ENCODE data around the gene GALNT2.

The GALNT2 gene

DNA sequence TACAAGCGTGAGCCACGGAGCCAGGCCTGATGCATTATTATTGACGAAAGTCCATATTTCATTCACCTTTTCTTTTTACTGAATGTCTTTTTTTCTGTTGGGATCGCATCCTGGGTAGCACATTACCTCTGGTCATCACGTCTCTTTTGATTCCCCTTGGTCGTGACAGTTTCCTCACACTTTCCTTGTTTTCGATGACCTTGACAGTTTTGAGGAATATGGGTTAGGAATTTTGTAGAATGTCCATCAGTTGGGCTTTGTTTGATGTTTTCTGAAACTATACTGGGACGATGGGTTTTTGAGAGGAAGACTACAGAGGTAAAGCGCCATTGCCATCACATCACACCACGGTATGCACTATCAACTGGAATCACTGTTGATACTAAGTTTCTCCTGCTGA, 26.6 kb upstream of the GALNT2 start:
- in situ Hi-C loops (cut with MboI; ENCODE audit: low sequenced_read_pairs): no loop called here
- Histone ChIP-seq H3K4me1 (no peaks in the 10 kb centered on the region), H3K27me3 (ENCODE audit: low read depth) (0 out of 2 replicates have a peak, but pooled peaks cover 3% of the 10 kb centered on the region), H3K4me3 (no peak overlapping the region), H3K36me3 (replicated peaks) (no peaks in the 10 kb centered on the region), H3K9me3 (no peaks in the 10 kb centered on the region; the same call in 1 of the 2 replicates)
- no peak for DNase-seq (ENCODE audit: low spot score in 2 of 2)

- no peak for DNase-seq (ENCODE audit: low spot score in 2 of 2)
- in situ Hi-C loops (cut with MboI; ENCODE audit: low sequenced_read_pairs): no loop called here
- Histone ChIP-seq H3K36me3 (replicated peaks) (no peaks in the 10 kb centered on the region), H3K4me3 (no peak overlapping the region), H3K27me3 (ENCODE audit: low read depth) (0 out of 2 replicates have a peak, but pooled peaks cover 3% of the 10 kb centered on the region), H3K4me1 (no peaks in the 10 kb centered on the region), H3K9me3 (no peaks in the 10 kb centered on the region; the same call in 1 of the 2 replicates)
These were observed 24.0 kb upstream of the GALNT2 start for GRCh38 chr1:230043081-230043480.

- DNase-seq (ENCODE audit: low spot score in 2 of 2): no peak
- Histone ChIP-seq H3K27me3 (ENCODE audit: low read depth) (0 out of 2 replicates have a peak, but pooled peaks cover 3% of the 10 kb centered on the region), H3K36me3 (replicated peaks) (no peaks in the 10 kb centered on the region), H3K4me3 (no peak overlapping the region), H3K4me1 (no peaks in the 10 kb centered on the region), H3K9me3 (no peaks in the 10 kb centered on the region; the same call in 1 of the 2 replicates)
- in situ Hi-C loops (cut with MboI; ENCODE audit: low sequenced_read_pairs): no loop called here
These were observed 22.3 kb upstream of the GALNT2 start for GRCh38 chr1:230044729-230045128.

DNA sequence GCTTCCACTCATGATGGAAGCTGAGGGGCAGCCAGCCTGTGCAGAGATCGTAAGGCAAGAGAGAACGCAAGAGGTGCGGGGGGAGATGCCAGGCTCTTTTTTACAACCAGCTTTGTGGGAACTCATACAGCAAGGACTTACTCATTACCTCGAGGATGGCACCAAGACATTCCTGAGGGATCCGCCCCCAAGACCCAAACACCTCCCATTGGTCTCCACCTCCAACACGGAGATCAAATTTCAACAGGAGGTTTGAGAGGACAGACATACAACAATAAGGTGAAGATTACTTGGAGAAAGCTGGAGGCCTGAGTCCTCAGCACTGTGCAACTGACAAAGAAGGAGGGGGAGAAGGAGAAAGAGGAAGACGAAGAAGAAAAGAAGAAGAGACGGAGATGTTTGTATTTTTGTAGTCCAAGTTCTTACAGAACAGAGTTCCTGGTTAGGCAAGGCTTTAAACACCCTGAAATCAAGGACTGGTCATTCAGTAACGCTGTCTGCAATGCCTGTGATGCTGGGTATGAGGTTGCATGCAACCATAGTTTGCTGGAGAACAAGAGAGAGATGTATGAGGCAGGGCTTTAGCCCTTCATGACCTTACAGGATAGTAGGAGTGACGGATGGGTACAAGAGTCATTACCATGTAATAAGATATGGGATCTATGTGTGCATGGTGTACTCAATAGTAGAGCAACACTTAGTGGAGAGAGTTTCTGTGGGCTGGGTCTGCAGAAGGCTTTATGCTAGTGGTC, 19.7 kb upstream of the GALNT2 start:
- H3K4me3 ChIP-seq: no peak overlapping the region
- H3K27me3 ChIP-seq (ENCODE audit: low read depth): 0 out of 2 replicates have a peak, but pooled peaks cover 3% of the 10 kb centered on the region
- H3K4me1 ChIP-seq: no peaks in the 10 kb centered on the region
- in situ Hi-C loops (cut with MboI; ENCODE audit: low sequenced_read_pairs): no loop called here
- H3K36me3 ChIP-seq (replicated peaks): no peaks in the 10 kb centered on the region
- H3K9me3 ChIP-seq: no peaks in the 10 kb centered on the region; the same call in 1 of the 2 replicates
- DNase-seq (ENCODE audit: low spot score in 2 of 2): peak in 1 of 2 experiments; percentile 24

DNA sequence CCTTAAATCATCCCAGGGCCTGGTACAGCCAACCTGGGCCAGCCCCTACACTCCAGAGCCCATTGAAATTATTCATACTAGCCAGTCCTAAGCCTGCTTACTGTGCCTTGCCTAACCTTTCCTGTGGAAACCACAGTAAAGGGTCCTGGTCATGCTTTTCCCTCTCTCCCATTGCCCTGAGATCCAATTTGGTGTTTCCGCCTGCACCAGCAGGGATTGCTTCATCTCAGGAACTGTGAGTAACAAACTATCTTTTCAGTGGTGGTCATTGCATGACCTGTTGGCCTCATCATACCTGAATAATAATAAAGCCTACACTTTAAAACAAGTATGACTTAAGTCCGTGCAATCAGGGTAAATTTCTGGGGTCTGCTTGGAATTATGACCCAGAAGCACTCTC, 18.7 kb upstream of the GALNT2 start:
- in situ Hi-C loops (cut with MboI; ENCODE audit: low sequenced_read_pairs): no loop called here
- Histone ChIP-seq H3K9me3 (no peaks in the 10 kb centered on the region; the same call in 1 of the 2 replicates), H3K4me3 (no peak overlapping the region), H3K36me3 (replicated peaks) (no peaks in the 10 kb centered on the region), H3K27me3 (ENCODE audit: low read depth) (0 out of 2 replicates have a peak, but pooled peaks cover 2% of the 10 kb centered on the region), H3K4me1 (no peaks in the 10 kb centered on the region)
- DNase-seq (ENCODE audit: low spot score in 2 of 2): no peak

DNA sequence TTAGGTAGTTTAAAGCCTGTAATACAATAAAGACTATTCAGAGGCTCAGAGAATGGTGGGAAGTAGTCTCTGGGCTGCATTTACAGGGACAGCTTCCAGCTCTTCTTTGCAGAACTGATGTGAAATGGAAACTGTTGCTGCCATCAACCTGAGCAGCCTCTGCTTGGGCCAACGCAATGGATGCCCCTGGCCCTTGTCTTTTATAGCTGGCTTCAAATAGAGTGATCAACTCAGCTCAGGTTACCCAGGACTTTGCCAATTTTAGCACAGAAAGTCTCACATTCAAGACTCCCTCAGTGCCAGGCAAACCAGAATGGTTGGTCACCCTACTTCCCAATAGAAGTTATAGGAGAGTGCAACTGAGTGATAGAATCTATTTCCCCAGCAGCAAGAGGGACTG, 18.1 kb upstream of the GALNT2 start:
- Histone ChIP-seq H3K4me1 (no peaks in the 10 kb centered on the region), H3K27me3 (ENCODE audit: low read depth) (no peaks in the 10 kb centered on the region), H3K36me3 (replicated peaks) (no peaks in the 10 kb centered on the region), H3K4me3 (no peak overlapping the region), H3K9me3 (no peaks in the 10 kb centered on the region; the same call in 1 of the 2 replicates)
- no peak for DNase-seq (ENCODE audit: low spot score in 2 of 2)
- in situ Hi-C loops (cut with MboI; ENCODE audit: low sequenced_read_pairs): no loop called here

GRCh38 chr1:230049731-230050130, 17.3 kb upstream of the GALNT2 start:
- Histone ChIP-seq H3K4me1 (no peaks in the 10 kb centered on the region), H3K9me3 (no peaks in the 10 kb centered on the region), H3K4me3 (no peak overlapping the region), H3K36me3 (replicated peaks) (no peaks in the 10 kb centered on the region), H3K27me3 (ENCODE audit: low read depth) (no peaks in the 10 kb centered on the region)
- DNase-seq (ENCODE audit: low spot score in 2 of 2): no peak
- in situ Hi-C loops (cut with MboI; ENCODE audit: low sequenced_read_pairs): no loop called here

DNA sequence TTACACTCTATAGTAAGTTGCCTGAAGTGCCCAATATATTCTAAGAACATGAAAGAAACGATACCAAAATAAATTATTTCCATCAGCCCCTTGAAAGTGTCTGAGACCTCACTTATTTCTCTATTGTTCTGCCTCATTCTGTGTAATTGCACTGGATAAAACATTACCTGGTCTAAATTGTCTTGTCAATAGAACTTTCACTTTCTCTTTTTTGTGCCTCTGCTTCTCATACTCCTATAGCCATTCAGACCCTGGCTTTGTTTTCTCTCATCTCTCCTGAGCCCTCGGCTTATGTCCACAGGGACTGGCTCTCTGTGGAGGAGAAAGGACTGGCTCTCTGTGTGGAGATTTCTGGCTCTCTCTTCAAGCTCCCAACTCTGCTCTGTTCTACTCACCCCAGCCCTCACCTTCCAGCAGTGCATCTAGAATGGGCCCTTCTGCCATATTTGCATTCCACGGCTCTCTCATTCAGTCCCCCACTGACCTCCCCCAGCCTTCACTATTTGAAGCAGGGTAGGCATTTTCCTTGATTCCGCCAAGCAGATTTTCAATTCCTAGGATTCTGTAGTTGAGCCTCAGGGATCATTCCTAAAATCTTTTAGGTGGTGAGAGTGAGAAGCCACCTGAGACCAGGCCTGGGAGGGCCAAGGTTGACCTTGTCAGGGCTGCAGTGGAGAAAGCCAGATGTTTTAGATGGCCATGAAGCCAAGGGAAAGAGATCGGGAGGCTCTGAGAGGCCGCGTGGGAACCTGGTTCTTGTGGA, 15.9 kb upstream of the GALNT2 start:
- Histone ChIP-seq H3K4me1 (no peaks in the 10 kb centered on the region), H3K9me3 (no peaks in the 10 kb centered on the region), H3K27me3 (ENCODE audit: low read depth) (no peaks in the 10 kb centered on the region), H3K4me3 (no peak overlapping the region), H3K36me3 (replicated peaks) (no peaks in the 10 kb centered on the region)
- in situ Hi-C loops (cut with MboI; ENCODE audit: low sequenced_read_pairs): no loop called here
- no peak for DNase-seq (ENCODE audit: low spot score in 2 of 2)

DNA sequence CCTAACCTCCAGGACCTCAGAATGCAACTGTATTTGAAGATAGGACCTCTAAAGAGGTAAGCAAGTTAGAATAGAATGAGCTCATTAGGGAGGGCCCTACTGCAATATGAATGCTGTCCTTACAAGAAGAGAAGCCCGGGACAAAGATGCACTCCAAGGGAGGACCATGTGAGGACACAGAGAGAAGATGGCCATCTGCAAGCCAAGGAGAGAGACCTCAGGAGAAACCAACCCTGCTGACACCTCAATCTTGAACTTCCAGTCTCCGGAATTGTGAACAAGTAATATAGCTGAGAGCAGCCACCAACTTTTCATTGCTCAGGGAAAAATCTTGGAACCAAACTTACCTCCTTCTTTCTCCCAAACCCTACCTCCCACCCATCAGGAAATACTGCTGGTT, 15.0 kb upstream of the GALNT2 start:
- Histone ChIP-seq H3K4me3 (no peak overlapping the region), H3K36me3 (replicated peaks) (no peaks in the 10 kb centered on the region), H3K4me1 (no peaks in the 10 kb centered on the region), H3K27me3 (ENCODE audit: low read depth) (peaks cover 5% of the 10 kb centered on the region; the same call in 1 of the 2 replicates), H3K9me3 (no peaks in the 10 kb centered on the region)
- DNase-seq (ENCODE audit: low spot score in 2 of 2): no peak
- in situ Hi-C loops (cut with MboI; ENCODE audit: low sequenced_read_pairs): no loop called here

DNA sequence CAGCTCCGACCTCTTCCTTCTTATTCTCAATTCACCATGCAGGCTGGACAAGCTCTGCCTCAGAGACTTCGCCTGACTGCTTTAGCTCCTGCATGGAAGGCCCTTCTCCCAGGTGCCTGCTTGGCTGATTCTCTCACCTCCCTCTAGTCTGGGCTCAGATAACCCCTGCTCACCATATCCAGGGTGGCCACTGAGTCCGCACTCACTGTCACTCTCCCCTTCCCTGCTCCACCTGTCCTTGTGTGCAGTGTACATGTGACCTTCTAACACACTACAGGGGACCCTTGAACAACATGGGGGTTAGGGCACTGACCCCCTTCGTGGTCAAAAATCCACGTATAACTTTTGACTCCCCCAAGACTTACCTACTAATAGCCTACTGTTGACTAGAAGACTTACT, 14.4 kb upstream of the GALNT2 start:
- Histone ChIP-seq H3K27me3 (ENCODE audit: low read depth) (peaks cover 5% of the 10 kb centered on the region; the same call in 1 of the 2 replicates), H3K9me3 (no peaks in the 10 kb centered on the region), H3K36me3 (replicated peaks) (no peaks in the 10 kb centered on the region), H3K4me1 (no peaks in the 10 kb centered on the region), H3K4me3 (no peak overlapping the region)
- in situ Hi-C loops (cut with MboI; ENCODE audit: low sequenced_read_pairs): no loop called here
- no peak for DNase-seq (ENCODE audit: low spot score in 2 of 2)

- no peaks in the 10 kb centered on the region; the same call in 1 of the 2 replicates for H3K4me1 ChIP-seq
- peaks cover 5% of the 10 kb centered on the region; the same call in 1 of the 2 replicates for H3K27me3 ChIP-seq (ENCODE audit: low read depth)
- no peaks in the 10 kb centered on the region for H3K9me3 ChIP-seq
- no peaks in the 10 kb centered on the region for H3K36me3 ChIP-seq (replicated peaks)
- in situ Hi-C loops (cut with MboI; ENCODE audit: low sequenced_read_pairs): no loop called here
- no peak for DNase-seq (ENCODE audit: low spot score in 2 of 2)
- H3K4me3 ChIP-seq: no peak overlapping the region
These were observed 12.8 kb upstream of the GALNT2 start for GRCh38 chr1:230054092-230054749.

GRCh38 chr1:230056098-230056497, 10.9 kb upstream of the GALNT2 start:
- in situ Hi-C loops (cut with MboI; ENCODE audit: low sequenced_read_pairs): no loop called here
- Histone ChIP-seq H3K27me3 (ENCODE audit: low read depth) (peaks cover 5% of the 10 kb centered on the region; the same call in 1 of the 2 replicates), H3K4me3 (no peak overlapping the region), H3K9me3 (no peaks in the 10 kb centered on the region), H3K36me3 (replicated peaks) (no peaks in the 10 kb centered on the region), H3K4me1 (no peaks in the 10 kb centered on the region; the same call in 1 of the 2 replicates)
- no peak for DNase-seq (ENCODE audit: low spot score in 2 of 2)

DNA sequence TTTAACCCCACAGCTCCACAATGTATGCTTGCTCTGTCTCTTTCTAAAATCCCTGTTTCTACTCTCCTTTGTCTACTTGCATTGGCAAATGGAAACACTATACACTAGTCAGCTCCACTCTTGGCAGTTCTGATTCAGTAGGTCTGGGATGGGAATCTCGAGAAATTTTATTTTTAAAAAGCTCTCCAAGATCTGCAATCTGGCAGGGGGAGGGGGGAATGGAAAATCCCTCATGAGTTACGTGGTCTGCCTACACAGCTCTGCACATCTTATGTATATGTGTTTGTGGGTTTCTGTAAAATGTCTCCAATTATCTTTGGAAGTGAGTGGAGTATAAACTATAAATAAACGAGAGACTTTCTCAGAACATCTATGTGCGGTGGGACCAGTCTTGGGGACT, 9.9 kb upstream of the GALNT2 start:
- H3K4me1 ChIP-seq: no peaks in the 10 kb centered on the region; the same call in 1 of the 2 replicates
- H3K27me3 ChIP-seq (ENCODE audit: low read depth): peaks cover 5% of the 10 kb centered on the region; the same call in 1 of the 2 replicates
- no peaks in the 10 kb centered on the region for H3K36me3 ChIP-seq (replicated peaks)
- no peaks in the 10 kb centered on the region for H3K9me3 ChIP-seq
- in situ Hi-C loops (cut with MboI; ENCODE audit: low sequenced_read_pairs): no loop called here
- H3K4me3 ChIP-seq: no peak overlapping the region
- no peak for DNase-seq (ENCODE audit: low spot score in 2 of 2)

All from HAP-1 (cell line).